ENCODE results near the gene NFYC.

NFYC gene

GRCh38 chr1:40665335-40666171 lies 26.0 kb upstream of the NFYC start, which contains the start of gene RIMS3:
Gene RIMS3, minus strand, starts transcription at chr1:40665682. Its CDS starts 23,757 bp downstream, at chr1:40641925.
- Histone ChIP-seq H3K36me3 (ENCODE audit: insufficient read depth) (no peaks in the 10 kb centered on the region), H3K27me3 (ENCODE audit: insufficient read depth, low read depth) (no peaks in the 10 kb centered on the region), H2AFZ (ENCODE audit: low read depth) (peak within 1 kb of the TSS; percentile 87; the same call in 1 of the 2 replicates), H3K27ac (peak within 1 kb of the TSS; percentile 78), H3K4me2 (peak within 1 kb of the TSS; percentile 99), H3K4me3 (IDR thresholded peaks at IDR 0.05; ENCODE audit: insufficient read depth, low read depth, low read length) (no peak within 1 kb of the TSS), H4K20me1 (ENCODE audit: insufficient read depth) (no peaks in the 10 kb centered on the region), H3K9ac (peak within 1 kb of the TSS; percentile 49; the same call in 1 of the 2 replicates), H3K79me2 (ENCODE audit: insufficient read depth, low read depth) (peaks cover 25% of the 10 kb centered on the region; the same call in 1 of the 2 replicates), H3K4me1 (ENCODE audit: low read depth, poor library complexity, severe bottlenecking) (peaks cover 75% of the 10 kb centered on the region)
- TF ChIP-seq CTCF (conservative IDR thresholded peaks at IDR 0.05; ENCODE audit: low read depth, low read length), result peak; percentile 67

- peak overlapping the region; percentile 39 for H3K4me3 ChIP-seq (IDR thresholded peaks at IDR 0.05; ENCODE audit: insufficient read depth, low read depth, low read length)
- peaks cover 7% of the 10 kb centered on the region; the same call in 1 of the 2 replicates for H3K79me2 ChIP-seq (ENCODE audit: insufficient read depth, low read depth)
- H3K27ac ChIP-seq, result peak overlapping the region; percentile 69
- H3K36me3 ChIP-seq (ENCODE audit: insufficient read depth), result no peaks in the 10 kb centered on the region
- H3K4me2 ChIP-seq, result peak overlapping the region; percentile 63
- peak overlapping the region; percentile 40; the same call in 1 of the 2 replicates for H3K9ac ChIP-seq
- no peaks in the 10 kb centered on the region for H4K20me1 ChIP-seq (ENCODE audit: insufficient read depth)
- peak overlapping the region; percentile 60; the same call in 1 of the 2 replicates for H2AFZ ChIP-seq (ENCODE audit: low read depth)
- peaks cover 43% of the 10 kb centered on the region for H3K4me1 ChIP-seq (ENCODE audit: low read depth, poor library complexity, severe bottlenecking)
- H3K27me3 ChIP-seq (ENCODE audit: insufficient read depth, low read depth), result no peaks in the 10 kb centered on the region
- peak; percentile 87 for TF ChIP-seq CTCF (conservative IDR thresholded peaks at IDR 0.05; ENCODE audit: low read depth, low read length)
Measured at GRCh38 chr1:40668769-40669525, 22.6 kb upstream of the NFYC start.

DNA sequence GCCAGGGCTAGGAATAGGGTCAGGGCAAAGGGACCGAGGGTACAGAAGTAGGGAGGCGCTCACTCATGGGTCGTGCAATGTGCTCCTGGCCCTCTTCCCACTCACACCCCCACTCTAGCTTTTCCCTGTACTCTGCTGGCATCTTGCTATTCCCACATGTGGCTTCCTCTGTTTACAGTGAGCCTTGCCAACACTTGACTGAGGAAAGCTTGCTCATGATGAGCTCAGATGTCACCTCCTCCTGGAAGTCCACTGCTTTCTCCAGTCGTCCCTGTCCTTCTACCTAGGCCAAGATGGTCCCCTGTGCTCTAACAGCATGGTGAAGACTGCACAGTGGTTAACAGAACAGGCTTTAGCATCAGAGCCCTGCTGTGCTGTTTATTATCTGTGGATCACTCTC lies 18.1 kb upstream of the NFYC start:
- H3K36me3 ChIP-seq (ENCODE audit: insufficient read depth), result no peaks in the 10 kb centered on the region
- no peak overlapping the region for H3K9ac ChIP-seq
- peaks cover 15% of the 10 kb centered on the region for H3K4me1 ChIP-seq (ENCODE audit: low read depth, poor library complexity, severe bottlenecking)
- no peak overlapping the region for H3K4me3 ChIP-seq (IDR thresholded peaks at IDR 0.05; ENCODE audit: insufficient read depth, low read depth, low read length)
- no peaks in the 10 kb centered on the region for H3K79me2 ChIP-seq (ENCODE audit: insufficient read depth, low read depth)
- H3K27ac ChIP-seq, result no peak overlapping the region
- TF ChIP-seq CTCF (conservative IDR thresholded peaks at IDR 0.05; ENCODE audit: low read depth, low read length), result no peak
- H2AFZ ChIP-seq (ENCODE audit: low read depth), result no peak overlapping the region
- H3K4me2 ChIP-seq, result no peak overlapping the region
- H3K27me3 ChIP-seq (ENCODE audit: insufficient read depth, low read depth), result no peaks in the 10 kb centered on the region
- no peaks in the 10 kb centered on the region for H4K20me1 ChIP-seq (ENCODE audit: insufficient read depth)

DNA sequence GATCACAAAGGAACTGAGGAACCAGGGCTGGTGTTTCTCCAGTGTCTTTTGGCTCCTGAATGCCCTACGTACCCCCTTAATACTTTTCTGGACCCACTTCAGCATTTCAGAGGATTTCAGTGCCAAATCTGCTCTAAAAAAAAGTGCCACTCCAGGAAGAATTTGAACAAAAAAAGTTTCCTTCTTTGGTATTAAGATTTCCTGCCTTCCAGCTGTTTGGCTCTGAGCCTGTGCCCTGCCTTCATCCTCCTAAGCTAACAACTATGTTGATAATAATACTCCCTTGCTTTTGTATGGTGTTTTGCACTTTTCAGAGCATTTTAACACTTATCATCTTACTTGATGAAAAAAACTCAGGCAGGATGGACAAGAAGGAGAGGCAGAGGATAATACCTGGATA lies 15.0 kb upstream of the NFYC start:
- Histone ChIP-seq H3K79me2 (ENCODE audit: insufficient read depth, low read depth) (no peaks in the 10 kb centered on the region), H3K27ac (no peak overlapping the region), H4K20me1 (ENCODE audit: insufficient read depth) (no peaks in the 10 kb centered on the region), H3K27me3 (ENCODE audit: insufficient read depth, low read depth) (no peaks in the 10 kb centered on the region), H3K4me2 (no peak overlapping the region), H3K4me1 (ENCODE audit: low read depth, poor library complexity, severe bottlenecking) (no peaks in the 10 kb centered on the region), H3K9ac (no peak overlapping the region), H2AFZ (ENCODE audit: low read depth) (no peak overlapping the region), H3K36me3 (ENCODE audit: insufficient read depth) (no peaks in the 10 kb centered on the region), H3K4me3 (IDR thresholded peaks at IDR 0.05; ENCODE audit: insufficient read depth, low read depth, low read length) (no peak overlapping the region)
- TF ChIP-seq CTCF (conservative IDR thresholded peaks at IDR 0.05; ENCODE audit: low read depth, low read length), result no peak

Measured in KMS-11 (cell line).